Left ventricle myocardium inferior (tissue), 1 donor: ENCODE data around the gene COMMD1. TPM values are rescaled to one million over a fixed set of nuclear protein-coding genes. Genes with fewer than 3 reads are reported as not detected.

Source experiments
- DNase-seq: peaks from one replicate; pipeline ENCODE4 v3.0.0-alpha.2; 2020
- H3K27ac ChIP-seq: fragments of 200-600 bp; replicated peaks from 2 replicates; pipeline ENCODE4 v1.8.0; 2021
- H3K27me3 ChIP-seq: fragments of 200-600 bp; 2 replicates; pipeline ENCODE4 v1.8.0; 2021; ENCODE audit warnings: low read depth
- H3K36me3 ChIP-seq: fragments of 200-600 bp; 2 replicates; pipeline ENCODE4 v1.8.0; 2021
- H3K4me1 ChIP-seq: fragments of 200-600 bp; 2 replicates; pipeline ENCODE4 v1.8.0; 2021
- H3K4me3 ChIP-seq: fragments of 200-600 bp; 2 replicates; pipeline ENCODE4 v1.8.0; 2021; ENCODE audit warnings: mild to moderate bottlenecking, moderate library complexity
- H3K9me3 ChIP-seq: fragments of 200-600 bp; replicated peaks from 2 replicates; pipeline ENCODE4 v1.8.0; 2021
- intact Hi-C: fragments of 100-400 bp; cut with micrococcal nuclease; formaldehyde crosslinking; loops from one replicate; pipeline ENCODE4 v1.11.0; 2022
- total RNA-seq: library from RNA; stranded (reverse); fragmentation: NEBNext Ultra II Directional; extraction: Animal tissue kit (Norgen Biotek cat#: 25700); gene quantifications from one replicate; pipeline ENCODE4 v1.2.1, GENCODE V29; 2021
- TF ChIP-seq, protein P1 (sequence below): fragments of 200-600 bp; IDR thresholded peaks from 2 replicates; pipeline ENCODE4 v1.8.0; 2021; ENCODE audit warnings: antibody characterized with exemption, mild to moderate bottlenecking, borderline replicate concordance
- donor health status: DM: no; HTN: yes; CAD: no; lungs with severe emphysema.

COMMD1 gene
- total RNA-seq, 1 donor from 2014 or later, result 63.7 TPM

DNA sequence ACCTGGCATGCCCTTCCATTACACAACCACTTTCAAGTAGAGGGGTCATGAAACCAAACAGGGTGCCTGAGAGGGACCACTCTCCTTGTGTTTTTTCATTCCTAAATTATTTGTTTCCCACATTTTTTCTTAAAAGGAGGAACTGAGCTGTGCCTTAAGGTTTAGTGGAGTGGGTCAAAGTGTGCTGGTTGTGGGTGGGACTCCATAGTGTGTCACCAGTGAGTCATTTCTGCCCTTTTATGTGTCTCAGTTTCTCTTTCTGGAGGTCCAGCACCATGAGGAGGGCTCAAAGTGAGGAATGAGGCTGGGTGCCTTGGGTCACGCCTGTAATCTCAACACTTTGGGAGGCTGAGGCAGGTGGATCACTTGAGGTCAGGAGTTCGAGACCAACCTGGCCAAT lies 37.8 kb downstream of the COMMD1 start:
- peaks cover 23% of the 10 kb centered on the region for H3K4me1 ChIP-seq
- DNase-seq, result no peak
- H3K27me3 ChIP-seq, result no peaks in the 10 kb centered on the region
- no peaks in the 10 kb centered on the region for H3K36me3 ChIP-seq
- no peaks in the 10 kb centered on the region for H3K9me3 ChIP-seq
- intact Hi-C loops, result no loop called here
- H3K27ac ChIP-seq, result no peak overlapping the region
- H3K4me3 ChIP-seq, result no peak overlapping the region
- TF ChIP-seq, protein P1, sequence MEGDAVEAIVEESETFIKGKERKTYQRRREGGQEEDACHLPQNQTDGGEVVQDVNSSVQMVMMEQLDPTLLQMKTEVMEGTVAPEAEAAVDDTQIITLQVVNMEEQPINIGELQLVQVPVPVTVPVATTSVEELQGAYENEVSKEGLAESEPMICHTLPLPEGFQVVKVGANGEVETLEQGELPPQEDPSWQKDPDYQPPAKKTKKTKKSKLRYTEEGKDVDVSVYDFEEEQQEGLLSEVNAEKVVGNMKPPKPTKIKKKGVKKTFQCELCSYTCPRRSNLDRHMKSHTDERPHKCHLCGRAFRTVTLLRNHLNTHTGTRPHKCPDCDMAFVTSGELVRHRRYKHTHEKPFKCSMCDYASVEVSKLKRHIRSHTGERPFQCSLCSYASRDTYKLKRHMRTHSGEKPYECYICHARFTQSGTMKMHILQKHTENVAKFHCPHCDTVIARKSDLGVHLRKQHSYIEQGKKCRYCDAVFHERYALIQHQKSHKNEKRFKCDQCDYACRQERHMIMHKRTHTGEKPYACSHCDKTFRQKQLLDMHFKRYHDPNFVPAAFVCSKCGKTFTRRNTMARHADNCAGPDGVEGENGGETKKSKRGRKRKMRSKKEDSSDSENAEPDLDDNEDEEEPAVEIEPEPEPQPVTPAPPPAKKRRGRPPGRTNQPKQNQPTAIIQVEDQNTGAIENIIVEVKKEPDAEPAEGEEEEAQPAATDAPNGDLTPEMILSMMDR, result no peak

DNA sequence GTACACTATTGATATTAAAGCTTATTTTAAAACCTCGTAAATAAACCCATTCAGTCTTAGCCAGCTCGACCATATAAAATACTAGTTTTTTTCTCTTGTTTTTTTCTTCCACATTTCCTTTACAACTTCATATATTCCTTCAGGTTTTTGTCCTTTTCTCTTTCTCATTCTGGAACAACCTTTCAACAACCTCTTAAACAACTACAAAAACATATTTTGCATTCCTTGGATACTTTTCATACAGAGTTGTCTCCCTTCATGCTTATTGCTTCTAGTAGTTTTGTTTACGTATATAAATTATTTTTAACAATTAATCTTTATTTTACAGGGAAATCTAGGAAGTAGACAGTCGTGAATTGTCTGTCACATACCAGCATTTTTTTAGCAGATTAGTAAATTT lies 41.2 kb downstream of the COMMD1 start:
- no peak for DNase-seq
- no peaks in the 10 kb centered on the region for H3K9me3 ChIP-seq
- no peaks in the 10 kb centered on the region for H3K36me3 ChIP-seq
- H3K4me1 ChIP-seq, result peaks cover 30% of the 10 kb centered on the region
- no peak overlapping the region for H3K4me3 ChIP-seq
- H3K27ac ChIP-seq, result peak overlapping the region; percentile 16
- intact Hi-C loops, result no loop called here
- TF ChIP-seq, protein P1, result no peak
- no peaks in the 10 kb centered on the region for H3K27me3 ChIP-seq

DNA sequence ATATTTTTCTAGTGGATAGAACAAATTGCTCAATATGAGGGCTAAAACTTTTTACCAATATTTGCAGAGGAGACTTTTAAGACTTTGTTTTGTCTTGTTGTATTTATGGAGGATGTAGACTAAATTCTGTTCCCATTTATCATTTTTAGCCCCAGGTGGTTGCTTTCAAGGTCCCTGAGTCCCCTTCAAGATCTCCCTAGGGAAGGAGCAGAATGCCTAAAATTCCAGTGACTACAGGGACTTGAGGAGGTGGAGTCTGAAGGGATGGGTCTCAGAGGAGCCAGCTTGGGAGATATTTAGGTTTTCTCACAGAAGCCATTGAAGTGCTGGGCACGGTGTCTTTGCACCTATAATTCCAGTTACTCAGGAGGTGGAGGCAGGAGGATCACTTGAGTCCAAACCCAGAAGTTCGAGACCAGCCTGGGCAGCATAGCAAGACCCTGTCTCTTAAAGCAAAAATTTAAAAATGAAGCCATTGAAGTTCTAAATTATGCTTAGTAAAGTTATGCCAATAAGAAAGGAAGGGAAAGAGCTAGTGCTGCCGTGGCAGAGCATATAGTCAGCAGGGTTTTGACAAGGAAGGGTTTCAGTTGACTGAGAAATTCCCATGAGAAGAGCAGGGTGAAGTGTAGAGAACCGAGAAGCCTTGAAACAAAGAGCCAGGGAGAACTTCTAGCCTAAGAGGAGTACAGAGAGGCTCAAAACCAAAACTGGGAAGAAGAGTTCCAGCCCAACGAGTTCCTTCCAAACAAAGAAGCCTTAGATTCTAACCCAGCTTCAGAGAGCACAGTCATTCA lies 43.4 kb downstream of the COMMD1 start:
- peak overlapping the region; percentile 49 for H3K27ac ChIP-seq
- no peak for DNase-seq
- intact Hi-C loops, result no loop called here
- TF ChIP-seq, protein P1, result no peak
- peaks cover 6% of the 10 kb centered on the region for H3K9me3 ChIP-seq
- H3K36me3 ChIP-seq, result no peaks in the 10 kb centered on the region
- no peak overlapping the region for H3K4me3 ChIP-seq
- no peaks in the 10 kb centered on the region for H3K27me3 ChIP-seq
- H3K4me1 ChIP-seq, result peaks cover 30% of the 10 kb centered on the region

DNA sequence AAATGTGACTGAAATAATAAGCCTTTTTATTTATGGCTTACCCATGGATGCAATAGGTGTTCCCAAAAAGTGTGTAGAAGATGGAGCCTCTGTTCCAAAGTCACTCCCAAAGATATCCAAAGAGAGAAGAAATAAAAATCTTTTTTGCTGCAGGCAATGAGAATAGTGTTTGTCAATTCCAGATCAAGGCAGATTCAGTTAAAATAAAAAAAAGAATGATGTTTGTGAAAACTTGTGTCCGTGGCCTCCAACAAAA lies 43.9 kb downstream of the COMMD1 start:
- H3K27ac ChIP-seq, result peak overlapping the region; percentile 49
- no peak for DNase-seq
- no peaks in the 10 kb centered on the region for H3K27me3 ChIP-seq
- H3K4me3 ChIP-seq, result no peak overlapping the region
- TF ChIP-seq, protein P1, result no peak
- H3K9me3 ChIP-seq, result peaks cover 6% of the 10 kb centered on the region
- peaks cover 30% of the 10 kb centered on the region for H3K4me1 ChIP-seq
- intact Hi-C loops, result no loop called here
- no peaks in the 10 kb centered on the region for H3K36me3 ChIP-seq

DNA sequence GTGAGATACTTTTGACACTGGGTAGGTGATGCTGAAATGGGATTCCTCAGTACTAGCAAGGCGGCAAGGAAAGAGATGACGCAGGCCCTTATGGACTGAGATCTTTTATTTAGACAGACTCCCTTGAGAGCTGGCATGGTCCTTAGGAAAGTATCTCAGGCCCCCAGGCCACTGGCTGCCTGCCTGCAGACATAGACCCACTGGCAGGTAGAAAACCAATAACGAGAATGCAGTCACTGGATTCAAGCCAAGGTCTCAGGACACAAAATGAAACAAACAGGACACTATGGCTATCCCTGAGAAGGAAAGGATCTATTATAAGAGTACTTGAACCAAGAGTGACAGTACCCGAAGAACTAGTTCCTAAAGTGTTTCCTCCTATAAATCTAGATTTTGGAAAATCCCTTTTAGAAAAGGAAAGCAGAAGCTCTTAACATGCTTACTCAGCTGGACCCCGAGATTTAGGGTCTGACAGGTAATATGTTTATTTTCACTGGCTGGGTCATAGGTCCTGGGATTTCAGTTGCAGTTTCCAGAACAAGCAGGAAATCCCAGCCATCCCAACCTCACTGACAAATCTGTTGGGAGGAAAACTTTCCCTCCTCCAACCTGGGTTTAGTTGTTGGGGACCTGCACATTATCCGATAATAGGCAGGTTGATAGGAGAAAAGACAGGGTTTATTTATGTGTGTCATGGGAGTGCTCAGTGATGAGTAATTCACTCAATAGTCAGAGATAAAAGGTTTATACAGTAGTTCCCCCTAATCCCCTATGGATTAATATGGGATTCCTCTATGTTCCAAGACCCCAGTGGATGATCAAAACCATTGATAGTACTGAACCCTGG lies 44.5 kb downstream of the COMMD1 start:
- no peaks in the 10 kb centered on the region for H3K27me3 ChIP-seq
- intact Hi-C loops, result no loop called here
- H3K4me3 ChIP-seq, result peak overlapping the region; percentile 17
- H3K36me3 ChIP-seq, result no peaks in the 10 kb centered on the region
- H3K4me1 ChIP-seq, result peaks cover 30% of the 10 kb centered on the region
- DNase-seq, result no peak
- H3K27ac ChIP-seq, result peak overlapping the region; percentile 49
- peaks cover 6% of the 10 kb centered on the region for H3K9me3 ChIP-seq
- TF ChIP-seq, protein P1, result no peak
